Measurements from ENCODE around the gene PJA1. TPM values are rescaled to one million over a fixed set of nuclear protein-coding genes. Genes with fewer than 3 reads are reported as not detected.

PJA1 gene
- total RNA-seq, 1 donor from 2014 or later = 11.3 TPM

GRCh38 chrX:69195192-69195591 lies 29.9 kb upstream of the PJA1 start:
- TF ChIP-seq CTCF (IDR thresholded peaks at IDR 0.05; ENCODE audit: unreplicated experiment) = no peak
- Mint-ChIP-seq H3K9me3 (ENCODE audit: unreplicated experiment) (no peaks in the 10 kb centered on the region), H3K4me3 (ENCODE audit: unreplicated experiment) (no peak overlapping the region)

GRCh38 chrX:69192603-69193002 lies 27.4 kb upstream of the PJA1 start:
- Mint-ChIP-seq H3K27me3 (ENCODE audit: unreplicated experiment) (peaks cover 3% of the 10 kb centered on the region), H3K36me3 (ENCODE audit: low read depth, unreplicated experiment) (no peaks in the 10 kb centered on the region), H3K27ac (ENCODE audit: unreplicated experiment) (no peak overlapping the region), H3K4me1 (ENCODE audit: unreplicated experiment) (no peaks in the 10 kb centered on the region), H3K9me3 (ENCODE audit: unreplicated experiment) (no peaks in the 10 kb centered on the region), H3K4me3 (ENCODE audit: unreplicated experiment) (no peak overlapping the region)
- no peak for DNase-seq (ENCODE audit: low spot score)
- TF ChIP-seq CTCF (IDR thresholded peaks at IDR 0.05; ENCODE audit: unreplicated experiment) = no peak

More at GRCh38 chrX:69195192-69195591, 29.9 kb upstream of the PJA1 start:
- peaks cover 3% of the 10 kb centered on the region for H3K27me3 Mint-ChIP-seq (ENCODE audit: unreplicated experiment)
- H3K4me1 Mint-ChIP-seq (ENCODE audit: unreplicated experiment) = no peaks in the 10 kb centered on the region
- DNase-seq (ENCODE audit: low spot score) = no peak
- H3K27ac Mint-ChIP-seq (ENCODE audit: unreplicated experiment) = no peak overlapping the region
- H3K36me3 Mint-ChIP-seq (ENCODE audit: low read depth, unreplicated experiment) = no peaks in the 10 kb centered on the region

GRCh38 chrX:69189576-69190371 lies 24.5 kb upstream of the PJA1 start:
- no peak for DNase-seq (ENCODE audit: low spot score)
- Mint-ChIP-seq H3K9me3 (ENCODE audit: unreplicated experiment) (no peaks in the 10 kb centered on the region), H3K27ac (ENCODE audit: unreplicated experiment) (no peak overlapping the region), H3K4me3 (ENCODE audit: unreplicated experiment) (no peak overlapping the region), H3K36me3 (ENCODE audit: low read depth, unreplicated experiment) (no peaks in the 10 kb centered on the region), H3K4me1 (ENCODE audit: unreplicated experiment) (no peaks in the 10 kb centered on the region), H3K27me3 (ENCODE audit: unreplicated experiment) (peaks cover 3% of the 10 kb centered on the region)
- no peak for TF ChIP-seq CTCF (IDR thresholded peaks at IDR 0.05; ENCODE audit: unreplicated experiment)

- Mint-ChIP-seq H3K27me3 (ENCODE audit: unreplicated experiment) (no peaks in the 10 kb centered on the region), H3K4me1 (ENCODE audit: unreplicated experiment) (no peaks in the 10 kb centered on the region), H3K9me3 (ENCODE audit: unreplicated experiment) (no peaks in the 10 kb centered on the region), H3K4me3 (ENCODE audit: unreplicated experiment) (no peak overlapping the region), H3K27ac (ENCODE audit: unreplicated experiment) (no peak overlapping the region), H3K36me3 (ENCODE audit: low read depth, unreplicated experiment) (no peaks in the 10 kb centered on the region)
- DNase-seq (ENCODE audit: low spot score) = no peak
- TF ChIP-seq CTCF (IDR thresholded peaks at IDR 0.05; ENCODE audit: unreplicated experiment) = no peak
These were observed 21.4 kb upstream of the PJA1 start for GRCh38 chrX:69186651-69187050.

GRCh38 chrX:69185886-69186285 lies 20.6 kb upstream of the PJA1 start:
- no peaks in the 10 kb centered on the region for H3K27me3 Mint-ChIP-seq (ENCODE audit: unreplicated experiment)
- TF ChIP-seq CTCF (IDR thresholded peaks at IDR 0.05; ENCODE audit: unreplicated experiment) = no peak
- H3K9me3 Mint-ChIP-seq (ENCODE audit: unreplicated experiment) = no peaks in the 10 kb centered on the region
- H3K4me3 Mint-ChIP-seq (ENCODE audit: unreplicated experiment) = no peak overlapping the region
- DNase-seq (ENCODE audit: low spot score) = no peak
- no peaks in the 10 kb centered on the region for H3K36me3 Mint-ChIP-seq (ENCODE audit: low read depth, unreplicated experiment)
- no peak overlapping the region for H3K27ac Mint-ChIP-seq (ENCODE audit: unreplicated experiment)
- H3K4me1 Mint-ChIP-seq (ENCODE audit: unreplicated experiment) = no peaks in the 10 kb centered on the region

All from endothelial cell (in vitro differentiated cells).